MCF 10A (cell line): ENCODE measurements around the gene IFNG. TPM values are rescaled to one million over a fixed set of nuclear protein-coding genes. Genes with fewer than 3 reads are reported as not detected.

Experiments used
- BruUV-seq: library from RNA; stranded (reverse); fragments of 400-500 nt; replicated peaks from 2 replicates; lab custom pipeline; 2021; lab: Mats Ljungman, UMichigan
- CTCF ChIA-PET: fragments of 300-600 bp; sonication (Branson Sonifier 250); formaldehyde crosslinking; extraction: SDS; loops from one replicate; lab custom pipeline; 2021; ENCODE audit warnings: antibody characterized with exemption, inconsistent platforms; lab: Yijun Ruan, JAX
- POLR2A ChIA-PET: fragments of 300-600, 350-650 bp; sonication (Branson Sonifier 250); formaldehyde crosslinking; extraction: SDS; loops from one replicate; lab custom pipeline; 2020; ENCODE audit warnings: antibody characterized with exemption, inconsistent platforms; lab: Yijun Ruan, JAX
- DNase-seq: peaks from one replicate; pipeline ENCODE4 v3.0.0-alpha.2; 2018; ENCODE audit not compliant: unreplicated experiment
- H3K27ac Mint-ChIP-seq: one replicate; pipeline ENCODE4 v1.8.0; 2022; ENCODE audit warnings: mild to moderate bottlenecking, low read depth, mixed read lengths; ENCODE audit not compliant: unreplicated experiment
- H3K27me3 Mint-ChIP-seq: one replicate; pipeline ENCODE4 v1.8.0; 2022; ENCODE audit warnings: mixed read lengths; ENCODE audit not compliant: insufficient read depth, unreplicated experiment
- H3K36me3 Mint-ChIP-seq: one replicate; pipeline ENCODE4 v1.8.0; 2022; ENCODE audit warnings: mild to moderate bottlenecking, moderate library complexity, mixed read lengths; ENCODE audit not compliant: insufficient read depth, unreplicated experiment
- H3K4me1 Mint-ChIP-seq: one replicate; pipeline ENCODE4 v1.8.0; 2022; ENCODE audit warnings: mixed read lengths; ENCODE audit not compliant: insufficient read depth, unreplicated experiment
- H3K4me3 Mint-ChIP-seq: one replicate; pipeline ENCODE4 v1.8.0; 2022; ENCODE audit warnings: mild to moderate bottlenecking, moderate library complexity, mixed read lengths; ENCODE audit not compliant: unreplicated experiment
- H3K9me3 Mint-ChIP-seq: one replicate; pipeline ENCODE4 v1.8.0; 2022; ENCODE audit warnings: mixed read lengths; ENCODE audit not compliant: unreplicated experiment
- CTCF ChIP-seq: fragments of 200-600 bp; IDR thresholded peaks from one replicate; pipeline ENCODE4 v1.8.0; 2022; ENCODE audit warnings: antibody characterized with exemption, mild to moderate bottlenecking; ENCODE audit not compliant: unreplicated experiment
- intact Hi-C: fragments of 100-400 bp; cut with micrococcal nuclease; formaldehyde crosslinking; loops from 2 replicates; pipeline ENCODE4 v1.14.1; 2022
- total RNA-seq: library from RNA; stranded (reverse); gene quantifications from 2 replicates; pipeline ENCODE4 v1.2.3, GENCODE V29; 2022

The IFNG gene
- total RNA-seq, 1 experiment from 2014 or later: not detected

GRCh38 chr12:68138480-68138879, 21.1 kb downstream of the IFNG start:
- Mint-ChIP-seq H3K9me3 (no peaks in the 10 kb centered on the region), H3K27ac (no peak overlapping the region), H3K27me3 (no peaks in the 10 kb centered on the region), H3K36me3 (no peaks in the 10 kb centered on the region), H3K4me1 (no peaks in the 10 kb centered on the region), H3K4me3 (no peak overlapping the region)
- intact Hi-C loops: no loop called here
- no peak for TF ChIP-seq CTCF
- BruUV-seq: no TSS peak
- ChIA-PET POLR2A (no interaction called here), CTCF (no interaction called here)
- DNase-seq: no peak

GRCh38 chr12:68137335-68137830, 22.2 kb downstream of the IFNG start:
- intact Hi-C loops: no loop called here
- H3K36me3 Mint-ChIP-seq: no peaks in the 10 kb centered on the region
- no peak overlapping the region for H3K4me3 Mint-ChIP-seq
- BruUV-seq: no TSS peak
- H3K9me3 Mint-ChIP-seq: no peaks in the 10 kb centered on the region
- TF ChIP-seq CTCF: no peak
- H3K4me1 Mint-ChIP-seq: peaks cover under 1% of the 10 kb centered on the region
- H3K27ac Mint-ChIP-seq: no peak overlapping the region
- POLR2A ChIA-PET: no interaction called here
- no peak for DNase-seq
- H3K27me3 Mint-ChIP-seq: no peaks in the 10 kb centered on the region
- CTCF ChIA-PET: no interaction called here

DNA sequence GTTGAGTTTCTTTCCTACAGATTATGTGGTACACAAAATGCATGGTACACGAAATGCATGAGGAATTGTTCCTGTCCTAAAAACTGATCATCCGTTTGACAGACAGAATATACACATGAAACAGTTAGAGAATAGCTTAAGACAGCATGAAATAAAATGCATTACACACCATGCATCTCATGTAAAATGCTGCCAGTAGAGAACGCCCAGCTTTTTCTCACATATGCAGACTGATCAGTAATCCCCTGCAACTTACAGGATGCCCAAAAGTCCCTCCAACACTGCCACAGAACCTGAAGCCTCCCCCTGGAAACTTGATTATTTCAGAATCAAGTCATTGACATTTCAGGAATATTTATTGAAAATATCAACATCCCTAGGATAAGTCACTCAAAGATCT, 24.0 kb downstream of the IFNG start:
- CTCF ChIA-PET: interaction anchor here (0.7 kb wide), 1 partner anchor 10 kb away, joined by 3 read pairs; no protein-coding TSS in a partner anchor

More for the DNA sequence above, 24.0 kb downstream of the IFNG start:
- no peak for DNase-seq
- Mint-ChIP-seq H3K4me3 (no peak overlapping the region), H3K27me3 (no peaks in the 10 kb centered on the region), H3K4me1 (peaks cover 7% of the 10 kb centered on the region), H3K36me3 (no peaks in the 10 kb centered on the region), H3K27ac (no peak overlapping the region), H3K9me3 (peaks cover 7% of the 10 kb centered on the region)
- TF ChIP-seq CTCF: no peak
- intact Hi-C loops: no loop called here
- no TSS peak for BruUV-seq
- POLR2A ChIA-PET: interaction anchor here (0.7 kb wide), 1 partner anchor 21 kb away, joined by 3 read pairs; no protein-coding TSS in a partner anchor
